ENCODE results near the gene SLC4A8. TPM values are rescaled to one million over a fixed set of nuclear protein-coding genes. Genes with fewer than 3 reads are reported as not detected.

Gene SLC4A8
- total RNA-seq, 4 donors from 2014 or later = 0.05 TPM; not detected in 3

GRCh38 chr12:51401020-51401419 is 23.6 kb upstream of the SLC4A8 start:
- no peak overlapping the region for H3K27ac ChIP-seq
- no peaks in the 10 kb centered on the region for H3K27me3 ChIP-seq
- no peaks in the 10 kb centered on the region for H3K36me3 ChIP-seq
- in situ Hi-C loops (cut with MboI; ENCODE audit: low sequenced_read_pairs in 4 of 4) (no loop called here), intact Hi-C loops (cut with DNase I; ENCODE audit: low total_unique reads) (no loop called here)
- no peaks in the 10 kb centered on the region for H3K4me1 ChIP-seq
- ATAC-seq (no peak), DNase-seq (no peak)
- no peak overlapping the region for H3K4me3 ChIP-seq
- TF ChIP-seq CTCF (IDR thresholded peaks at IDR 0.05 in 4 of 5, conservative IDR thresholded peaks at IDR 0.05 in 1 of 5) (no peak), POLR2A (IDR thresholded peaks at IDR 0.05) (no peak)
- no peaks in the 10 kb centered on the region for H3K9me3 ChIP-seq

- no peak for TF ChIP-seq CTCF (IDR thresholded peaks at IDR 0.05 in 4 of 5, conservative IDR thresholded peaks at IDR 0.05 in 1 of 5)
- TF ChIP-seq POLR2A (IDR thresholded peaks at IDR 0.05) = no peak
- intact Hi-C loops (cut with DNase I; ENCODE audit: low total_unique reads) (no loop called here), in situ Hi-C loops (cut with MboI; ENCODE audit: low sequenced_read_pairs in 4 of 4) (no loop called here)
- DNase-seq = no peak
- Histone ChIP-seq H3K27ac (no peak overlapping the region), H3K27me3 (no peaks in the 10 kb centered on the region), H3K9me3 (no peaks in the 10 kb centered on the region), H3K36me3 (no peaks in the 10 kb centered on the region), H3K4me1 (no peaks in the 10 kb centered on the region), H3K4me3 (no peak overlapping the region)
- no peak for ATAC-seq
Observed at GRCh38 chr12:51401486-51401885, 23.1 kb upstream of the SLC4A8 start.

- ATAC-seq = no peak
- in situ Hi-C loops (cut with MboI; ENCODE audit: low sequenced_read_pairs in 4 of 4) = no loop called here
- H3K4me1 ChIP-seq = no peaks in the 10 kb centered on the region
Observed at GRCh38 chr12:51401900-51402299, 22.7 kb upstream of the SLC4A8 start.

GRCh38 chr12:51403159-51403558 is 21.5 kb upstream of the SLC4A8 start:
- no peak for TF ChIP-seq POLR2A (IDR thresholded peaks at IDR 0.05)
- TF ChIP-seq CTCF (IDR thresholded peaks at IDR 0.05 in 4 of 5, conservative IDR thresholded peaks at IDR 0.05 in 1 of 5) = no peak
- Histone ChIP-seq H3K4me3 (no peak overlapping the region), H3K4me1 (no peaks in the 10 kb centered on the region), H3K27ac (no peak overlapping the region), H3K9me3 (no peaks in the 10 kb centered on the region), H3K27me3 (no peaks in the 10 kb centered on the region), H3K36me3 (no peaks in the 10 kb centered on the region)
- in situ Hi-C loops (cut with MboI; ENCODE audit: low sequenced_read_pairs in 4 of 4) (no loop called here), intact Hi-C loops (cut with DNase I; ENCODE audit: low total_unique reads) (no loop called here)
- DNase-seq = no peak
- ATAC-seq = no peak

More at GRCh38 chr12:51401900-51402299, 22.7 kb upstream of the SLC4A8 start:
- Histone ChIP-seq H3K27ac (no peak overlapping the region), H3K36me3 (no peaks in the 10 kb centered on the region), H3K27me3 (no peaks in the 10 kb centered on the region), H3K4me3 (no peak overlapping the region), H3K9me3 (no peaks in the 10 kb centered on the region)
- DNase-seq = no peak
- intact Hi-C loops (cut with DNase I; ENCODE audit: low total_unique reads) = no loop called here
- TF ChIP-seq POLR2A (IDR thresholded peaks at IDR 0.05) (no peak), CTCF (IDR thresholded peaks at IDR 0.05 in 4 of 5, conservative IDR thresholded peaks at IDR 0.05 in 1 of 5) (no peak)

GRCh38 chr12:51403681-51404136 is 20.9 kb upstream of the SLC4A8 start:
- ATAC-seq (no peak), DNase-seq (peak in 1 of 2 donors; percentile 22)
- Histone ChIP-seq H3K27ac (no peak overlapping the region), H3K36me3 (no peaks in the 10 kb centered on the region), H3K9me3 (no peaks in the 10 kb centered on the region), H3K27me3 (no peaks in the 10 kb centered on the region), H3K4me3 (no peak overlapping the region), H3K4me1 (no peaks in the 10 kb centered on the region)
- in situ Hi-C loops (cut with MboI; ENCODE audit: low sequenced_read_pairs in 4 of 4) (no loop called here), intact Hi-C loops (cut with DNase I; ENCODE audit: low total_unique reads) (no loop called here)
- no peak for TF ChIP-seq CTCF (IDR thresholded peaks at IDR 0.05 in 4 of 5, conservative IDR thresholded peaks at IDR 0.05 in 1 of 5)
- no peak for TF ChIP-seq POLR2A (IDR thresholded peaks at IDR 0.05)
